ENCODE results near the gene EFEMP1. TPM values are rescaled to one million over a fixed set of nuclear protein-coding genes. Genes with fewer than 3 reads are reported as not detected.

The EFEMP1 gene
- total RNA-seq, 4 donors from 2014 or later = 11.2 to 68.3 (median 41.8) TPM

- H3K4me3 ChIP-seq = no peak overlapping the region
- no peaks in the 10 kb centered on the region for H3K36me3 ChIP-seq
- H3K27me3 ChIP-seq = no peaks in the 10 kb centered on the region
- no peak for DNase-seq
- no peak overlapping the region for H3K27ac ChIP-seq
- H3K9me3 ChIP-seq = no peaks in the 10 kb centered on the region
- peaks cover 0 to 24% (median 3%) of the 10 kb centered on the region in 3 donors for H3K4me1 ChIP-seq
- WGBS, 2 donors = 89 to 93% methylated on average over 5 of the region's 5 CpGs
- TF ChIP-seq CTCF (IDR thresholded peaks at IDR 0.05) = no peak
- intact Hi-C loops (cut with DNase I) = no loop called here
Observed at GRCh38 chr2:55898386-55899040, 25.1 kb downstream of the EFEMP1 start.

DNA sequence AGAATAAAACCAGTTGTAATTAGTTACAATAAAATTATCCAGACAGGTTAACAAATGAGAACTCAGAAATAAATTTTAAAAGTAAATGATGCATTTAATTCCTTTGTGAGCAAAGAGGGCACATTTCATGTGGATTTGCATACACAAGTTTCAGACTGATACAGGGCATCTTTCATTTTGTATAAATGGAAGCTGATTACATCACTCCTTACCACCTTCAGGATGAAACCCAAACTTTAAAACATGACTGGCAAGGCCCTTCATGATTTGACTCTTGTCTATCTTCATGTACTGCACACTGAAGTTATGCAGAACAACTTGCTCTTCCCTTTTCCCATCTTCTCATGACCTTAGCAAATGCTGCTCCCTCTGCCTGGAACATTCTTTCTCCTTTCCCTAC is 26.9 kb downstream of the EFEMP1 start:
- intact Hi-C loops (cut with DNase I) = no loop called here
- TF ChIP-seq POLR2A (IDR thresholded peaks at IDR 0.05) (no peak), CTCF (IDR thresholded peaks at IDR 0.05) (no peak)
- H3K4me1 ChIP-seq = peaks cover 0 to 10% (median 3%) of the 10 kb centered on the region in 3 donors
- no peak overlapping the region for H3K27ac ChIP-seq
- H3K36me3 ChIP-seq = no peaks in the 10 kb centered on the region
- no peak overlapping the region for H3K4me3 ChIP-seq
- no peak for DNase-seq
- no peaks in the 10 kb centered on the region for H3K27me3 ChIP-seq
- no peaks in the 10 kb centered on the region for H3K9me3 ChIP-seq

GRCh38 chr2:55894720-55895119 is 28.9 kb downstream of the EFEMP1 start:
- H3K27ac ChIP-seq = no peak overlapping the region
- 74 to 79% methylated on average over 2 of the region's 2 CpGs for WGBS, 2 donors
- H3K9me3 ChIP-seq = no peaks in the 10 kb centered on the region
- H3K4me3 ChIP-seq = no peak overlapping the region
- DNase-seq = no peak
- TF ChIP-seq CTCF (IDR thresholded peaks at IDR 0.05) (no peak), POLR2A (IDR thresholded peaks at IDR 0.05) (no peak)
- no peaks in the 10 kb centered on the region for H3K4me1 ChIP-seq
- intact Hi-C loops (cut with DNase I) = no loop called here
- H3K27me3 ChIP-seq = no peaks in the 10 kb centered on the region
- H3K36me3 ChIP-seq = no peaks in the 10 kb centered on the region

- H3K4me3 ChIP-seq = no peak overlapping the region
- no peak for DNase-seq
- no peaks in the 10 kb centered on the region for H3K9me3 ChIP-seq
- intact Hi-C loops (cut with DNase I) = no loop called here
- no peaks in the 10 kb centered on the region for H3K36me3 ChIP-seq
- H3K27me3 ChIP-seq = no peaks in the 10 kb centered on the region
- peaks cover 0 to 24% (median 9%) of the 10 kb centered on the region in 3 donors for H3K4me1 ChIP-seq
- WGBS, 2 donors = 35 to 49% methylated on average over 2 of the region's 2 CpGs
- H3K27ac ChIP-seq = peak overlapping the region in 1 of 4 donors; percentile 29
- TF ChIP-seq CTCF (IDR thresholded peaks at IDR 0.05) = no peak
- no peak for TF ChIP-seq POLR2A (IDR thresholded peaks at IDR 0.05)
Observed at GRCh38 chr2:55891671-55892094, 31.9 kb downstream of the EFEMP1 start.

DNA sequence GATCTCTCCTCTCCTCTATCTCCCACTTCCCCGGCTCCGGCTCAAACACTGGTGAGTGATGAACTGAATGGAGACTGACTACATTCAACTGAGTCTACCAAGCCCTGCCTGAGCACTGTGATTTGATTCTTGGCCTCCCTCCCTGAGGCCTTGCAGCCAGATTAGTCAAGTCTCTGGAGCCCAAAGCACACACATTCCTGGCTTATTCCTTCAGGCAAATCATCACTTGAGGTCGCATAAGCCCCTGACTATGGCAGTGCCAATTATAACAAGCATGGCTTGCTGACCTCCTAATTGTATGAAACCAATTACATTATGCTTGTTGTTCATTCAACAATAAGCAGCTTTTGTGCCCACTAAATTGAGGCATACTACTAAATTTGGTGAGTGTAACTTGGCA is 34.6 kb downstream of the EFEMP1 start:
- Histone ChIP-seq H3K9me3 (no peaks in the 10 kb centered on the region), H3K27ac (peak overlapping the region in 1 of 4 donors; percentile 28), H3K36me3 (no peaks in the 10 kb centered on the region), H3K27me3 (no peaks in the 10 kb centered on the region), H3K4me3 (no peak overlapping the region), H3K4me1 (peaks cover 0 to 37% (median 19%) of the 10 kb centered on the region in 3 donors)
- no peak for TF ChIP-seq CTCF (IDR thresholded peaks at IDR 0.05)
- no peak for TF ChIP-seq POLR2A (IDR thresholded peaks at IDR 0.05)
- DNase-seq = no peak
- WGBS, 2 donors = 74 to 82% methylated on average over 3 of the region's 3 CpGs
- intact Hi-C loops (cut with DNase I) = no loop called here

Measured in esophagus squamous epithelium (tissue), 5 donors.